GM12801 (cell line): ENCODE data around the gene MZF1.

Source experiments
- CTCF ChIP-seq: IDR thresholded peaks from one replicate; pipeline ENCODE4 v1.5.1; 2011; ENCODE audit warnings: control low read depth; ENCODE audit not compliant: insufficient read length; ENCODE audit errors: extremely low read depth

MZF1 gene

GRCh38 chr19:58558623-58559274 is 14.4 kb downstream of the MZF1 start:
- no peak for TF ChIP-seq CTCF

GRCh38 chr19:58558066-58558622 is 15.0 kb downstream of the MZF1 start, which contains the start of gene UBE2M:
Gene UBE2M (minus strand): TSS chr19:58558611. CDS start chr19:58558381, 230 bp downstream.
- no peak for TF ChIP-seq CTCF

GRCh38 chr19:58557221-58558065 is 15.7 kb downstream of the MZF1 start:
- no peak for TF ChIP-seq CTCF

GRCh38 chr19:58556622-58557220 is 16.4 kb downstream of the MZF1 start:
- no peak for TF ChIP-seq CTCF

GRCh38 chr19:58555920-58556621 is 17.1 kb downstream of the MZF1 start:
- no peak for TF ChIP-seq CTCF

GRCh38 chr19:58555369-58555885 is 17.7 kb downstream of the MZF1 start:
- no peak for TF ChIP-seq CTCF
